Lower leg skin (tissue), 4 donors: ENCODE data around the gene CLHC1. TPM values are rescaled to one million over a fixed set of nuclear protein-coding genes. Genes with fewer than 3 reads are reported as not detected.
A peak's percentile ranks its signal among the peaks of the same experiment; 100 is the strongest.

Source experiments
- DNase-seq, 2 donors: peaks; one replicate each; pipeline ENCODE4 v3.0.0-alpha.2; 2019; ENCODE audit warnings: low spot score in 2 of 2
- H3K4me3 ChIP-seq: fragments of 200-600 bp; sonication (generic); 2 replicates; pipeline ENCODE4 v1.5.1; 2017; ENCODE audit warnings: mild to moderate bottlenecking, low read depth; ENCODE audit not compliant: poor library complexity, severe bottlenecking
- CTCF ChIP-seq, 3 donors: fragments of 450-650 bp; IDR thresholded peaks; one replicate each; pipeline ENCODE4 v1.5.1; 2016; ENCODE audit warnings: antibody characterized with exemption in 3 of 3, mild to moderate bottlenecking in 3 of 3, moderate library complexity in 2 of 3
- POLR2A ChIP-seq, 2 donors: fragments of 450-650 bp; IDR thresholded peaks; one replicate each; pipeline ENCODE4 v1.6.1; 2016 to 2017; ENCODE audit warnings: antibody characterized with exemption in 2 of 2, mild to moderate bottlenecking in 1 of 2, moderate library complexity in 1 of 2
- whole genome bisulfite sequencing, 2 donors: methylation state at CpG; one replicate each; pipeline ENCODE4 v1.1.5; 2018; 5-methylcytosine and 5-hydroxymethylcytosine counted together
- intact Hi-C: fragments of 100-400 bp; cut with DNase I; formaldehyde crosslinking; loops from one replicate; pipeline ENCODE4 v1.15.0; 2023; ENCODE audit warnings: low total_unique reads
- total RNA-seq, 4 donors: library from RNA; depleted of rRNA; stranded (reverse); fragments of >200 nt; gene quantifications; one replicate each; pipeline ENCODE4 v1.1.0, GENCODE V29; 2016

CLHC1 gene
- total RNA-seq, 4 donors from 2014 or later = 5.3 to 13.1 (median 7.9) TPM

GRCh38 chr2:55161295-55162210 is 70.5 kb downstream of the CLHC1 start:
- no peak overlapping the region for H3K4me3 ChIP-seq
- no peak for DNase-seq
- WGBS, 2 donors = 38 to 53% methylated on average over 10 of the region's 10 CpGs
- TF ChIP-seq POLR2A (IDR thresholded peaks at IDR 0.05) (no peak), CTCF (IDR thresholded peaks at IDR 0.05) (no peak)
- intact Hi-C loops = loop anchor here (10.0 kb wide), 2 partner anchors 117 to 147 kb away; no protein-coding TSS in a partner anchor

- peak in 1 of 2 donors; percentile 53 for DNase-seq
- no peak overlapping the region for H3K4me3 ChIP-seq
- no peak for TF ChIP-seq CTCF (IDR thresholded peaks at IDR 0.05)
- no peak for TF ChIP-seq POLR2A (IDR thresholded peaks at IDR 0.05)
- intact Hi-C loops = loop anchor here (10.0 kb wide), 2 partner anchors 116 to 146 kb away; no protein-coding TSS in a partner anchor
- 90 to 92% methylated on average over 2 of the region's 2 CpGs for WGBS, 2 donors
Measured at GRCh38 chr2:55160422-55160821, 71.7 kb downstream of the CLHC1 start.

GRCh38 chr2:55159752-55160151 is 72.3 kb downstream of the CLHC1 start:
- 88 to 96% methylated on average over 2 of the region's 2 CpGs for WGBS, 2 donors
- DNase-seq = no peak
- no peak overlapping the region for H3K4me3 ChIP-seq
- intact Hi-C loops = loop anchor here (10.0 kb wide), 2 partner anchors 115 to 145 kb away; no protein-coding TSS in a partner anchor
- no peak for TF ChIP-seq POLR2A (IDR thresholded peaks at IDR 0.05)
- no peak for TF ChIP-seq CTCF (IDR thresholded peaks at IDR 0.05)

GRCh38 chr2:55159037-55159651 is 72.9 kb downstream of the CLHC1 start:
- H3K4me3 ChIP-seq = no peak overlapping the region
- intact Hi-C loops = no loop called here
- no peak for TF ChIP-seq POLR2A (IDR thresholded peaks at IDR 0.05)
- no peak for TF ChIP-seq CTCF (IDR thresholded peaks at IDR 0.05)
- DNase-seq = peak in 1 of 2 donors; percentile 84
- WGBS, 2 donors = 40 to 41% methylated on average over 2 to 4 of the region's 4 CpGs

GRCh38 chr2:55158111-55158814 is 73.8 kb downstream of the CLHC1 start:
- DNase-seq = peak in 1 of 2 donors; percentile 43
- TF ChIP-seq CTCF (IDR thresholded peaks at IDR 0.05) (no peak), POLR2A (IDR thresholded peaks at IDR 0.05) (no peak)
- WGBS, 2 donors = 75% methylated on average over 10 of the region's 10 CpGs
- no peak overlapping the region for H3K4me3 ChIP-seq
- intact Hi-C loops = no loop called here
